Smooth muscle cell (in vitro differentiated cells): ENCODE data around the gene MAP4K4. TPM values are rescaled to one million over a fixed set of nuclear protein-coding genes. Genes with fewer than 3 reads are reported as not detected.

ENCODE experiments used
- DNase-seq: peaks from one replicate; lab custom pipeline; 2025; ENCODE audit not compliant: unreplicated experiment; lab: John Stamatoyannopoulos, UW
- H2AFZ ChIP-seq: fragments of 200-600 bp; sonication (generic); 2 replicates; pipeline ENCODE4 v1.6.0; 2016; ENCODE audit warnings: antibody characterized with exemption, low read depth, mild to moderate bottlenecking
- H3F3A ChIP-seq: fragments of 200-600 bp; sonication (generic); 2 replicates; pipeline ENCODE4 v1.6.0; 2017; ENCODE audit warnings: antibody characterized with exemption, low read depth
- H3K27ac ChIP-seq: fragments of 200-600 bp; sonication (generic); 2 replicates; pipeline ENCODE4 v1.5.1; 2016; ENCODE audit warnings: low read depth, mild to moderate bottlenecking
- H3K27me3 ChIP-seq: fragments of 200-600 bp; sonication (generic); 2 replicates; pipeline ENCODE4 v1.6.1; 2016; ENCODE audit warnings: low read depth, mild to moderate bottlenecking
- H3K36me3 ChIP-seq: fragments of 200-600 bp; sonication (generic); 2 replicates; pipeline ENCODE4 v1.5.1; 2016; ENCODE audit warnings: low read depth
- H3K4me1 ChIP-seq: fragments of 200-600 bp; sonication (generic); 2 replicates; pipeline ENCODE4 v1.5.1; 2016; ENCODE audit warnings: low read depth
- H3K4me2 ChIP-seq: fragments of 200-600 bp; sonication (generic); 2 replicates; pipeline ENCODE4 v1.6.0; 2016; ENCODE audit warnings: mild to moderate bottlenecking
- H3K4me3 ChIP-seq: fragments of 200-600 bp; sonication (generic); 2 replicates; pipeline ENCODE4 v1.5.1; 2016; ENCODE audit warnings: mild to moderate bottlenecking
- H3K79me2 ChIP-seq: fragments of 200-600 bp; sonication (generic); 2 replicates; pipeline ENCODE4 v1.6.0; 2016; ENCODE audit warnings: low read depth, mild to moderate bottlenecking
- H3K9ac ChIP-seq: fragments of 200-600 bp; sonication (generic); 2 replicates; pipeline ENCODE4 v1.6.0; 2016; ENCODE audit warnings: low read depth
- H3K9me3 ChIP-seq: fragments of 200-600 bp; sonication (generic); replicated peaks from 2 replicates; pipeline ENCODE4 v1.5.1; 2016; ENCODE audit warnings: low read depth
- H4K20me1 ChIP-seq: fragments of 200-600 bp; sonication (generic); 2 replicates; pipeline ENCODE4 v1.6.0; 2016; ENCODE audit warnings: low read depth
- WGBS: methylation state at CpG from one replicate; pipeline ENCODE4 v1.1.7; 2016; ENCODE audit warnings: low lambda C conversion rate; 5-methylcytosine and 5-hydroxymethylcytosine counted together
- polyA plus RNA-seq: library from polyadenylated mRNA; unstranded; fragments of >200 nt; fragmentation: Nextera tagmentation; extraction: Ambion mirVana; gene quantifications from 2 replicates; pipeline ENCODE4 v1.2.1, GENCODE V29; 2016
- total RNA-seq: library from RNA; depleted of rRNA; stranded (reverse); fragments of >200 nt; gene quantifications from 2 replicates; pipeline ENCODE4 v1.2.3, GENCODE V29; 2014
- TF ChIP-seq, protein P1 (sequence below): fragments of 200-600 bp; sonication (generic); IDR thresholded peaks from 2 replicates; pipeline ENCODE4 v1.5.1; 2017; ENCODE audit warnings: borderline replicate concordance, mild to moderate bottlenecking, antibody characterized with exemption; ENCODE audit not compliant: insufficient read depth, poor library complexity, severe bottlenecking

Gene MAP4K4
- total and polyA plus RNA-seq, 2 experiments from 2014 or later = 68.9 to 107 TPM

- peaks cover 58% of the 10 kb centered on the region for H4K20me1 ChIP-seq
- no peak overlapping the region for H3K4me3 ChIP-seq
- DNase-seq = no peak
- H3K36me3 ChIP-seq = no peaks in the 10 kb centered on the region
- peak overlapping the region; percentile 5 for H3K9ac ChIP-seq
- peaks cover 28% of the 10 kb centered on the region for H3K4me1 ChIP-seq
- TF ChIP-seq, protein P1, sequence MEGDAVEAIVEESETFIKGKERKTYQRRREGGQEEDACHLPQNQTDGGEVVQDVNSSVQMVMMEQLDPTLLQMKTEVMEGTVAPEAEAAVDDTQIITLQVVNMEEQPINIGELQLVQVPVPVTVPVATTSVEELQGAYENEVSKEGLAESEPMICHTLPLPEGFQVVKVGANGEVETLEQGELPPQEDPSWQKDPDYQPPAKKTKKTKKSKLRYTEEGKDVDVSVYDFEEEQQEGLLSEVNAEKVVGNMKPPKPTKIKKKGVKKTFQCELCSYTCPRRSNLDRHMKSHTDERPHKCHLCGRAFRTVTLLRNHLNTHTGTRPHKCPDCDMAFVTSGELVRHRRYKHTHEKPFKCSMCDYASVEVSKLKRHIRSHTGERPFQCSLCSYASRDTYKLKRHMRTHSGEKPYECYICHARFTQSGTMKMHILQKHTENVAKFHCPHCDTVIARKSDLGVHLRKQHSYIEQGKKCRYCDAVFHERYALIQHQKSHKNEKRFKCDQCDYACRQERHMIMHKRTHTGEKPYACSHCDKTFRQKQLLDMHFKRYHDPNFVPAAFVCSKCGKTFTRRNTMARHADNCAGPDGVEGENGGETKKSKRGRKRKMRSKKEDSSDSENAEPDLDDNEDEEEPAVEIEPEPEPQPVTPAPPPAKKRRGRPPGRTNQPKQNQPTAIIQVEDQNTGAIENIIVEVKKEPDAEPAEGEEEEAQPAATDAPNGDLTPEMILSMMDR = no peak
- no peaks in the 10 kb centered on the region for H3K9me3 ChIP-seq
- 84% methylated on average over 3 of the region's 3 CpGs for WGBS
- H2AFZ ChIP-seq = no peak overlapping the region
- peaks cover 99% of the 10 kb centered on the region for H3K79me2 ChIP-seq
- H3K4me2 ChIP-seq = peak overlapping the region; percentile 23
- peaks cover 21% of the 10 kb centered on the region for H3F3A ChIP-seq
- peak overlapping the region; percentile 87 for H3K27ac ChIP-seq
- H3K27me3 ChIP-seq = no peaks in the 10 kb centered on the region
Measured at GRCh38 chr2:101704816-101705578, 7.5 kb downstream of the MAP4K4 start.

DNA sequence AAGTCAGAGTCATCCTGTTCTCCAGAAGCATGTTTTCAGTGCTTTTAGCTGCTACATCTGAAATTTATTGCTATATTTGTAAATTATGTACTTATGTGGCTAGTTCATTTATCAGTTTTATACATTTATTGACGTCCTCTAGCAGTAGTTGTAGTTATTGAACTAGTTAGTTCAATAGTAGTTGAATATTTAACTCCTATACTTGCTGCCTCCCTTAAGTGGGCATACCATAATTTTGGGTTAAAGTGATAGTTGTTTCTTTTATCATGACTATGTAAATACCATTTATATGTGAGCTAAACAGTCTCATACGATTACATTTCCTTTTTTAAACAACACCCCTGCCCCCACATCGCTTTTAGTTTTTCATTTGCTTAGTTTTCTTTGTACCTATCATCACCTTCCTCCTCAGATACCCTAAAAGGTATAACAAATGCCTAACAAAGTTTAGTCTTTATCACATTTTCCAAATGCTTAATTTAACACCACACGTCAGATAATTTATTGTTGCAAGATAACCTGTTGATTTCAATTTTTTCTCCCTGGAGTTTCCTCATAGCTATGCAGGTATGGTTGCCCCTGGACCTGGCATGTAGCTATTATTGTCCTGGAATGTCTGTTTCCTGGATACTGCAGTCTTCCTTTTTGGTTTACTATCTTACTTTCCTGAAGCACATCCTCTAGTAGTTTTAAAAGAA lies 8.8 kb downstream of the MAP4K4 start:
- Histone ChIP-seq H3K4me3 (no peak overlapping the region), H3K36me3 (no peaks in the 10 kb centered on the region), H3K4me2 (peak overlapping the region; percentile 75), H3K9ac (peak overlapping the region; percentile 5), H3K27ac (peak overlapping the region; percentile 87), H3K4me1 (peaks cover 28% of the 10 kb centered on the region), H3F3A (peaks cover 17% of the 10 kb centered on the region), H4K20me1 (peaks cover 58% of the 10 kb centered on the region), H3K79me2 (peaks cover 99% of the 10 kb centered on the region), H3K27me3 (no peaks in the 10 kb centered on the region), H2AFZ (no peak overlapping the region), H3K9me3 (no peaks in the 10 kb centered on the region)
- DNase-seq = no peak
- WGBS = 88% methylated on average over 4 of the region's 4 CpGs
- TF ChIP-seq, protein P1 = no peak

DNA sequence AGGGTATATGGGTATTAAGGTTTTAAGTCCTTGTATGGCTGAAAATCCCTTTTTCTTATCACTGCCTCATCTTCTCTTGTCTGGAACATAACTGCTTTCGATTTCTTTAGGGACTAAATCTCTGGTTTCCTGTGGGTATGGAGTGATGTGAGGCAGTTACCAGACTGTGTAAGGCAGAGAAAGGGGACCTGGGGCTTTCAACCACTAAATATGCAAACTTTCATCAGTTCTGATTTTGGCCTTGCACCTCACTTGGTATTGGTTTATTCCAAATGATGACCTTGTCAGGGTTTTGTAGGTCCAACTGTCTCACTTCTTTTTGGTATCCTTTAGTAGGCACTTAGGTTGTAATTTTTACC lies 9.3 kb downstream of the MAP4K4 start:
- H2AFZ ChIP-seq = no peak overlapping the region
- H3K36me3 ChIP-seq = no peaks in the 10 kb centered on the region
- H3K4me3 ChIP-seq = no peak overlapping the region
- H3K9me3 ChIP-seq = no peaks in the 10 kb centered on the region
- H3F3A ChIP-seq = peaks cover 17% of the 10 kb centered on the region
- H3K27me3 ChIP-seq = no peaks in the 10 kb centered on the region
- peak overlapping the region; percentile 87 for H3K27ac ChIP-seq
- no peak for DNase-seq
- H3K4me1 ChIP-seq = peaks cover 25% of the 10 kb centered on the region
- TF ChIP-seq, protein P1 = no peak
- WGBS = 30% methylated on average over 1 of the region's 1 CpG
- peaks cover 61% of the 10 kb centered on the region for H4K20me1 ChIP-seq
- H3K9ac ChIP-seq = no peak overlapping the region
- H3K79me2 ChIP-seq = peaks cover 99% of the 10 kb centered on the region
- H3K4me2 ChIP-seq = peak overlapping the region; percentile 75

- Histone ChIP-seq H3K4me3 (no peak overlapping the region), H3K27ac (peak overlapping the region; percentile 61), H3F3A (peaks cover 17% of the 10 kb centered on the region), H3K36me3 (no peaks in the 10 kb centered on the region), H3K4me1 (peaks cover 25% of the 10 kb centered on the region), H3K9ac (no peak overlapping the region), H3K9me3 (no peaks in the 10 kb centered on the region), H3K79me2 (peaks cover 100% of the 10 kb centered on the region), H3K27me3 (no peaks in the 10 kb centered on the region), H4K20me1 (peaks cover 94% of the 10 kb centered on the region), H3K4me2 (peak overlapping the region; percentile 67), H2AFZ (no peak overlapping the region)
- TF ChIP-seq, protein P1 = no peak
- DNase-seq = no peak
- 68% methylated on average over 1 of the region's 1 CpG for WGBS
Measured at GRCh38 chr2:101710036-101710435, 12.5 kb downstream of the MAP4K4 start.
